Vagina (tissue), 2 donors: ENCODE data around the gene ARHGEF28. TPM values are rescaled to one million over a fixed set of nuclear protein-coding genes. Genes with fewer than 3 reads are reported as not detected.

Experiments
- DNase-seq, 2 donors: peaks; one replicate each; pipeline ENCODE4 v3.0.0-alpha.2; 2017; ENCODE audit errors: extremely low spot score in 2 of 2
- H3K27ac ChIP-seq: fragments of 200-600 bp; sonication (generic); one replicate; pipeline ENCODE4 v1.5.1; 2019
- H3K27me3 ChIP-seq: fragments of 200-600 bp; sonication (generic); one replicate; pipeline ENCODE4 v1.5.1; 2019
- H3K36me3 ChIP-seq, 2 donors: fragments of 200-600 bp; sonication (generic); one replicate each; pipeline ENCODE4 v1.5.1; 2017 to 2019
- H3K4me1 ChIP-seq: fragments of 200-600 bp; sonication (generic); one replicate; pipeline ENCODE4 v1.5.1; 2019
- H3K4me3 ChIP-seq, 2 donors: fragments of 200-600 bp; sonication (generic); 1 replicate in 1 of 2; 2 replicates in 1 of 2; pipeline ENCODE4 v1.5.1; 2016 to 2019
- H3K9me3 ChIP-seq: fragments of 200-600 bp; sonication (generic); one replicate; pipeline ENCODE4 v1.5.1; 2019
- POLR2A ChIP-seq, 2 donors: fragments of 450-650 bp; IDR thresholded peaks; one replicate each; pipeline ENCODE4 v1.6.1; 2017; ENCODE audit warnings: antibody characterized with exemption in 2 of 2, mild to moderate bottlenecking in 2 of 2, moderate library complexity in 2 of 2
- POLR2AphosphoS5 ChIP-seq, 2 donors: sonication (generic); formaldehyde crosslinking; IDR thresholded peaks; one replicate each; pipeline ENCODE4 v1.9.0; 2017; ENCODE audit warnings: antibody characterized with exemption in 2 of 2, mild to moderate bottlenecking in 2 of 2, low read depth in 1 of 2; ENCODE audit not compliant: insufficient read depth in 1 of 2
- intact Hi-C: fragments of 100-400 bp; cut with DNase I; formaldehyde crosslinking; loops from one replicate; pipeline ENCODE4 v1.15.1; 2023
- small RNA-seq: library from RNA; depleted of rRNA; stranded (forward); fragments of <200 nt; gene quantifications from one replicate; pipeline ENCODE3, GENCODE V24; 2016
- total RNA-seq: library from RNA; depleted of rRNA; stranded (reverse); fragments of >200 nt; gene quantifications from one replicate; pipeline ENCODE4 v1.2.3, GENCODE V29; 2016
- TF ChIP-seq, protein P1 (sequence below), 3 experiments: fragments of 450-650 bp in 2 of 3; fragments of 200-600 bp in 1 of 3; sonication (generic) in 1 of 3; IDR thresholded peaks; one replicate each; pipeline ENCODE4 v1.5.1; 2017 to 2019; ENCODE audit warnings: antibody characterized with exemption in 3 of 3, mild to moderate bottlenecking in 2 of 3, moderate library complexity in 2 of 3

The ARHGEF28 gene
- total RNA-seq, 1 donor from 2014 or later, result 41.0 TPM

DNA sequence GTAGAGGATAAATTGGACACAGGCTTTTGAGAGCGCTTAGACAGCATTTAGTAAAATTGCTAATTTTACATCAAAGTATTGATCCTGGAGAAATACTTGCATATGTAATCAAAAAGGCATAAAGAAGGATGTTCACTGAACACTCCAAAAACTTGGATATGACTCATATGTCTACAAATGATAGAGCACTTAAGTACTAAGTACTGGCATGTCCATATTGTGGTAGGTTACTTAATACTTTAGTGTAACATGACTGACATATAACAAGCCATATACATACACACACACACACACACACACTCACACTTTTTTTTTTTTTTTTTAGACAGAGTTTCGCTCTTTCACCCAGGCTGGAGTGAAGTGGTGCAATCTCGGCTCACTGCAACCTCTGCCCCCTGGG, 361.9 kb downstream of the ARHGEF28 start:
- peaks cover 4% of the 10 kb centered on the region for H3K4me1 ChIP-seq
- intact Hi-C loops, result no loop called here
- no peak overlapping the region for H3K27ac ChIP-seq
- H3K36me3 ChIP-seq, result no peaks in the 10 kb centered on the region
- H3K4me3 ChIP-seq, result no peak overlapping the region
- H3K9me3 ChIP-seq, result no peaks in the 10 kb centered on the region
- no peak for DNase-seq
- no peaks in the 10 kb centered on the region for H3K27me3 ChIP-seq
- TF ChIP-seq POLR2A (IDR thresholded peaks at IDR 0.05) (no peak), POLR2AphosphoS5 (IDR thresholded peaks at IDR 0.05; ENCODE audit: insufficient read depth in 1 of 2, low read depth in 1 of 2) (no peak)

DNA sequence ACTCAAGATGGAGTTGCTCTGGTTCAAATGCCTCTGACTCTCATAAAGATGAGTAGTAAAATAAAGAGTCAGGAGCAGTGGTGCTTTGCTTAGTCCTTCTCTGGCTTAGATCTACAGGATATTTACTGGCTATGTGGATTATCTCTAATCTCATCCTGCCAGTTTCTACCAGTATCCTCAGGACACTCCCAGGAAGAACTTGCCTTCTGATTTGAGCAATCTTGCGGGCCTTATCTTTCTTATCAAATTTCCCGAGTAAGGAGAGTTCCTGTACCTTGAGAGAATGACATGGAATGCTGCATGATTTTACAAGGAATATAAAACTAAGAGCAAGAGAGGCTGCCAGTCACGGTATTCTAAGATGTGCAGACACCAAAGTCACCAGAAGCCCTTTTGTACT, 364.0 kb downstream of the ARHGEF28 start:
- no peak for TF ChIP-seq POLR2A (IDR thresholded peaks at IDR 0.05)
- TF ChIP-seq, protein P1, sequence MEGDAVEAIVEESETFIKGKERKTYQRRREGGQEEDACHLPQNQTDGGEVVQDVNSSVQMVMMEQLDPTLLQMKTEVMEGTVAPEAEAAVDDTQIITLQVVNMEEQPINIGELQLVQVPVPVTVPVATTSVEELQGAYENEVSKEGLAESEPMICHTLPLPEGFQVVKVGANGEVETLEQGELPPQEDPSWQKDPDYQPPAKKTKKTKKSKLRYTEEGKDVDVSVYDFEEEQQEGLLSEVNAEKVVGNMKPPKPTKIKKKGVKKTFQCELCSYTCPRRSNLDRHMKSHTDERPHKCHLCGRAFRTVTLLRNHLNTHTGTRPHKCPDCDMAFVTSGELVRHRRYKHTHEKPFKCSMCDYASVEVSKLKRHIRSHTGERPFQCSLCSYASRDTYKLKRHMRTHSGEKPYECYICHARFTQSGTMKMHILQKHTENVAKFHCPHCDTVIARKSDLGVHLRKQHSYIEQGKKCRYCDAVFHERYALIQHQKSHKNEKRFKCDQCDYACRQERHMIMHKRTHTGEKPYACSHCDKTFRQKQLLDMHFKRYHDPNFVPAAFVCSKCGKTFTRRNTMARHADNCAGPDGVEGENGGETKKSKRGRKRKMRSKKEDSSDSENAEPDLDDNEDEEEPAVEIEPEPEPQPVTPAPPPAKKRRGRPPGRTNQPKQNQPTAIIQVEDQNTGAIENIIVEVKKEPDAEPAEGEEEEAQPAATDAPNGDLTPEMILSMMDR (IDR thresholded peaks at IDR 0.05), result no peak
- TF ChIP-seq POLR2AphosphoS5 (IDR thresholded peaks at IDR 0.05; ENCODE audit: insufficient read depth in 1 of 2, low read depth in 1 of 2), result no peak
- DNase-seq, result no peak
- Histone ChIP-seq H3K36me3 (no peaks in the 10 kb centered on the region), H3K9me3 (no peaks in the 10 kb centered on the region), H3K4me3 (no peak overlapping the region), H3K4me1 (no peaks in the 10 kb centered on the region), H3K27ac (no peak overlapping the region), H3K27me3 (no peaks in the 10 kb centered on the region)
- intact Hi-C loops, result no loop called here

Small RNA genes lying within 50 kb of the gene (small RNA-seq; reads per million reads assigned to genes)
- not detected for gene RNU7-196P

Other genes with a start within 250 kb of the ARHGEF28 start
- gene FOXD1, start 177.4 kb upstream of the ARHGEF28 start, total RNA-seq, result not detected
- gene BTF3, start 127.8 kb upstream of the ARHGEF28 start, total RNA-seq, result 537 TPM
- gene ANKRA2, start 60.6 kb upstream of the ARHGEF28 start, total RNA-seq, result 45.4 TPM
- gene UTP15, start 60.5 kb upstream of the ARHGEF28 start, total RNA-seq, result 20.9 TPM